ENCODE data around the gene PACSIN1. TPM values are rescaled to one million over a fixed set of nuclear protein-coding genes. Genes with fewer than 3 reads are reported as not detected.

Gene PACSIN1
- total and polyA plus RNA-seq, 8 donors: 0.09 to 0.51 (median 0.25) TPM; not detected in 1

Other genes starting within 250 kb of the PACSIN1 start
- 100 to 1,000 TPM in 1 of 2 donors, 10 to 100 TPM in 1; 75.1 to 137 TPM for gene HMGA1, start 229.2 kb upstream of the PACSIN1 start, total RNA-seq
- 100 to 1,000 TPM; 147 to 197 (median 164) TPM for gene HMGA1, start 229.2 kb upstream of the PACSIN1 start, polyA plus RNA-seq (ENCODE audit: insufficient read length in 6 of 6)
- gene SMIM29, start 217.1 kb upstream of the PACSIN1 start, total RNA-seq: 10 to 100 TPM; 35.7 to 38.9 TPM
- 10 to 100 TPM; 11.0 to 15.7 (median 13.2) TPM for gene SMIM29, start 217.1 kb upstream of the PACSIN1 start, polyA plus RNA-seq (ENCODE audit: insufficient read length in 6 of 6)
- gene NUDT3, start 73.4 kb upstream of the PACSIN1 start, total RNA-seq: 10 to 100 TPM; 21.1 to 27.9 TPM
- gene NUDT3, start 73.4 kb upstream of the PACSIN1 start, polyA plus RNA-seq (ENCODE audit: insufficient read length in 6 of 6): 10 to 100 TPM; 10.5 to 17.7 (median 13.4) TPM
- gene RPS10, start 40.0 kb upstream of the PACSIN1 start, total RNA-seq: 1,000 to 10,000 TPM; 1,031 to 1,089 TPM
- 1,000 to 10,000 TPM; 1,569 to 1,686 (median 1,635) TPM for gene RPS10, start 40.0 kb upstream of the PACSIN1 start, polyA plus RNA-seq (ENCODE audit: insufficient read length in 6 of 6)
- gene SPDEF, start 90.3 kb downstream of the PACSIN1 start, total RNA-seq: 1 to 10 TPM; 3.1 to 6.0 TPM
- gene SPDEF, start 90.3 kb downstream of the PACSIN1 start, polyA plus RNA-seq (ENCODE audit: insufficient read length in 6 of 6): 1 to 10 TPM in 4 of 6 donors, under 1 TPM in 2; 0.93 to 2.3 (median 1.4) TPM
- 10 to 100 TPM; 75.9 to 82.9 TPM for gene ILRUN, start 230.7 kb downstream of the PACSIN1 start, total RNA-seq
- gene ILRUN, start 230.7 kb downstream of the PACSIN1 start, polyA plus RNA-seq (ENCODE audit: insufficient read length in 6 of 6): 10 to 100 TPM; 43.7 to 52.8 (median 46.7) TPM

Data from left lung (tissue), 8 donors.